Caco-2 (cell line): Measurements from ENCODE around the gene AMBP. TPM values are rescaled to one million over a fixed set of nuclear protein-coding genes. Genes with fewer than 3 reads are reported as not detected.
A peak's percentile ranks its signal among the peaks of the same experiment; 100 is the strongest.

Source experiments
- BruUV-seq: library from RNA; stranded (reverse); fragments of 400-500 nt; replicated peaks from 2 replicates; lab custom pipeline; 2021; lab: Mats Ljungman, UMichigan
- CTCF ChIA-PET: fragments of 300-600 bp; sonication (Branson Sonifier 250); formaldehyde crosslinking; loops from one replicate; lab custom pipeline; 2022; ENCODE audit warnings: antibody characterized with exemption; lab: Charles Lee
- POLR2A ChIA-PET: fragments of 300-600 bp; sonication (Branson Sonifier 250); formaldehyde crosslinking; loops from one replicate; lab custom pipeline; 2022; ENCODE audit warnings: antibody characterized with exemption; lab: Charles Lee
- DNase-seq, 2 experiments: peaks; one replicate each; pipeline versions ENCODE4 v3.0.0 to v3.0.0-alpha.2; 2020 to 2022
- H3K27me3 ChIP-seq: replicated peaks from 2 replicates; pipeline ENCODE4 v1.6.0; 2011; ENCODE audit warnings: low read length; ENCODE audit not compliant: control insufficient read depth, insufficient read depth
- H3K36me3 ChIP-seq: 2 replicates; pipeline ENCODE4 v1.5.1; 2011; ENCODE audit warnings: low read length; ENCODE audit not compliant: control insufficient read depth, insufficient read depth
- H3K4me1 ChIP-seq: fragments of 250-450 bp; sonication (Bioruptor Pico); 2 replicates; pipeline ENCODE4 v1.5.1; 2020; ENCODE audit warnings: mild to moderate bottlenecking
- H3K4me3 ChIP-seq: 2 replicates; pipeline ENCODE4 v1.5.1; 2011; ENCODE audit warnings: low read depth, mild to moderate bottlenecking, control low read depth, low read length
- H3K9me3 ChIP-seq: fragments of 250-450 bp; sonication (Bioruptor Pico); 2 replicates; pipeline ENCODE4 v1.5.1; 2020; ENCODE audit warnings: mild to moderate bottlenecking, moderate library complexity
- H3K27ac Mint-ChIP-seq: one replicate; pipeline ENCODE4 v1.8.0; 2022; ENCODE audit warnings: mixed read lengths; ENCODE audit not compliant: unreplicated experiment
- H3K27me3 Mint-ChIP-seq: one replicate; pipeline ENCODE4 v1.8.0; 2022; ENCODE audit warnings: mixed read lengths; ENCODE audit not compliant: insufficient read depth, unreplicated experiment
- H3K36me3 Mint-ChIP-seq: one replicate; pipeline ENCODE4 v1.8.0; 2022; ENCODE audit warnings: mild to moderate bottlenecking, mixed read lengths; ENCODE audit not compliant: insufficient read depth, unreplicated experiment
- H3K4me1 Mint-ChIP-seq: one replicate; pipeline ENCODE4 v1.8.0; 2022; ENCODE audit warnings: low read depth, mixed read lengths; ENCODE audit not compliant: unreplicated experiment
- H3K4me3 Mint-ChIP-seq: one replicate; pipeline ENCODE4 v1.8.0; 2022; ENCODE audit warnings: mild to moderate bottlenecking, moderate library complexity, mixed read lengths; ENCODE audit not compliant: unreplicated experiment
- H3K9me3 Mint-ChIP-seq: one replicate; pipeline ENCODE4 v1.8.0; 2022; ENCODE audit warnings: mixed read lengths; ENCODE audit not compliant: unreplicated experiment
- intact Hi-C: fragments of 100-400 bp; cut with micrococcal nuclease; formaldehyde crosslinking; loops from one replicate; pipeline ENCODE4 v1.10.0; 2022; ENCODE audit not compliant: unreplicated experiment
- total RNA-seq: library from RNA; stranded (reverse); gene quantifications from 2 replicates; pipeline ENCODE4 v1.2.3, GENCODE V29; 2022
- TF ChIP-seq, protein P1 (sequence below), 2 experiments: fragments of 200-600 bp in 1 of 2; IDR thresholded peaks; 1 replicate in 1 of 2; 2 replicates in 1 of 2; pipeline versions ENCODE4 v1.5.1 to v1.8.0; 2011 to 2022; ENCODE audit warnings: antibody characterized with exemption in 1 of 2, control low read depth in 1 of 2, inconsistent platforms in 1 of 2, low read depth in 1 of 2, low read length in 1 of 2, mild to moderate bottlenecking in 1 of 2, moderate library complexity in 1 of 2; ENCODE audit not compliant: insufficient read depth in 1 of 2, severe bottlenecking in 1 of 2, unreplicated experiment in 1 of 2

The AMBP gene
- total RNA-seq, 1 experiment from 2014 or later = 2.2 TPM

DNA sequence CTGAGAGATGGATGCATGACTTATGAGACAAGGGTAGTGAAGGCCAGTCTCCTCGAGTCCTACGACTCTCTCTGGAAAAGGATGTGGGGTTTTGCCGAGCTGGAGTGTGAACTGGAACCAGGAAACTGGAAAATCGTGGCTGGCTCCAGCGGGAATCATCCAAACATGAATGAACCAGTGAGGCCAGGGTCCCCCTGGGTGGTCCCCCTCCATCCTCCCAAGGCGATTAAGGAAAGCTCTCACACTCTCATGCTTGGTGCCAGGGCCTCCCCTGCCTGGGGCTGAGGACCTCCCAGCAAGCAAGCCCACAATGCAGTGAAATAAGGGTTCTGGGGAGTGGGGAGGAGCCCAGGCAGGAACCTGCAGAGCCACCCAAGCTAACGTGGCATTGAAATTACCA is 9.6 kb upstream of the AMBP start:
- Mint-ChIP-seq H3K4me1 (peaks cover 4% of the 10 kb centered on the region), H3K27ac (no peak overlapping the region), H3K36me3 (peaks cover 20% of the 10 kb centered on the region), H3K27me3 (no peaks in the 10 kb centered on the region), H3K9me3 (no peaks in the 10 kb centered on the region), H3K4me3 (no peak overlapping the region)
- TF ChIP-seq, protein P1, sequence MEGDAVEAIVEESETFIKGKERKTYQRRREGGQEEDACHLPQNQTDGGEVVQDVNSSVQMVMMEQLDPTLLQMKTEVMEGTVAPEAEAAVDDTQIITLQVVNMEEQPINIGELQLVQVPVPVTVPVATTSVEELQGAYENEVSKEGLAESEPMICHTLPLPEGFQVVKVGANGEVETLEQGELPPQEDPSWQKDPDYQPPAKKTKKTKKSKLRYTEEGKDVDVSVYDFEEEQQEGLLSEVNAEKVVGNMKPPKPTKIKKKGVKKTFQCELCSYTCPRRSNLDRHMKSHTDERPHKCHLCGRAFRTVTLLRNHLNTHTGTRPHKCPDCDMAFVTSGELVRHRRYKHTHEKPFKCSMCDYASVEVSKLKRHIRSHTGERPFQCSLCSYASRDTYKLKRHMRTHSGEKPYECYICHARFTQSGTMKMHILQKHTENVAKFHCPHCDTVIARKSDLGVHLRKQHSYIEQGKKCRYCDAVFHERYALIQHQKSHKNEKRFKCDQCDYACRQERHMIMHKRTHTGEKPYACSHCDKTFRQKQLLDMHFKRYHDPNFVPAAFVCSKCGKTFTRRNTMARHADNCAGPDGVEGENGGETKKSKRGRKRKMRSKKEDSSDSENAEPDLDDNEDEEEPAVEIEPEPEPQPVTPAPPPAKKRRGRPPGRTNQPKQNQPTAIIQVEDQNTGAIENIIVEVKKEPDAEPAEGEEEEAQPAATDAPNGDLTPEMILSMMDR (IDR thresholded peaks at IDR 0.05; ENCODE audit: insufficient read depth in 1 of 2, low read depth in 1 of 2, low read length in 1 of 2, severe bottlenecking in 1 of 2, unreplicated experiment in 1 of 2) = no peak
- H3K36me3 ChIP-seq = 0 out of 2 replicates have a peak, but pooled peaks cover 1% of the 10 kb centered on the region
- intact Hi-C loops = no loop called here
- BruUV-seq = no TSS peak
- H3K27me3 ChIP-seq = no peaks in the 10 kb centered on the region
- no peaks in the 10 kb centered on the region for H3K9me3 ChIP-seq
- ChIA-PET POLR2A (interaction anchor here (0.6 kb wide), 1 partner anchor 135 kb away, joined by 4 read pairs; no protein-coding TSS in a partner anchor), CTCF (interaction anchor here (0.6 kb wide), 1 partner anchor 316 kb away, joined by 3 read pairs; no protein-coding TSS in a partner anchor)
- H3K4me1 ChIP-seq = peaks cover 4% of the 10 kb centered on the region
- H3K4me3 ChIP-seq = no peak overlapping the region
- no peak for DNase-seq

- no peaks in the 10 kb centered on the region for H3K36me3 ChIP-seq
- intact Hi-C loops = no loop called here
- H3K4me3 Mint-ChIP-seq = no peak overlapping the region
These were observed 8.5 kb upstream of the AMBP start for GRCh38 chr9:114086607-114087006.

DNA sequence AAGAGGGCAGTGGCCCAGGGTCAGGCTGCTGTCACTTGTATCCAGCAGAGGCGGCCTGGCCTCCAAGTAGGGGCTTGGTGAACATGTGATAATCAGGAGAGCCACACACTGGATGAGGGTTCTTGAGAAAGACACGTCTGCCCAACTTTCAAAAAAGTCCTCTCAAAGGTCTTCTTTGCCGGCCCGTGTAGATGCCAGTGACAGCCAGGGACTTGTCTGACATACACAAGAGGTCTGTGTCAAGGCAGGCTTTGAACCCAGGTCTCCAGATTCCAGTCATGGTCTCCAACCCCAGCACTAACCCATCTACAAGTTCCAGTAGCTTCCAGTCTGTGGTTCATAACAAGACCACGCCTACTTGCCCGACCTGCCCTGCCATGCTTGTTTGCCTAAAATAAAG is 7.9 kb upstream of the AMBP start:
- Histone ChIP-seq H3K36me3 (no peaks in the 10 kb centered on the region), H3K4me1 (peaks cover 21% of the 10 kb centered on the region), H3K4me3 (no peak overlapping the region), H3K27me3 (no peaks in the 10 kb centered on the region), H3K9me3 (no peaks in the 10 kb centered on the region)
- Mint-ChIP-seq H3K27me3 (no peaks in the 10 kb centered on the region), H3K9me3 (no peaks in the 10 kb centered on the region), H3K4me3 (no peak overlapping the region), H3K27ac (no peak overlapping the region), H3K36me3 (peaks cover 19% of the 10 kb centered on the region), H3K4me1 (peaks cover 21% of the 10 kb centered on the region)
- peak in 1 of 2 experiments; percentile 23 for DNase-seq
- POLR2A ChIA-PET = no interaction called here
- TF ChIP-seq, protein P1 (IDR thresholded peaks at IDR 0.05; ENCODE audit: insufficient read depth in 1 of 2, low read depth in 1 of 2, low read length in 1 of 2, severe bottlenecking in 1 of 2, unreplicated experiment in 1 of 2) = no peak
- CTCF ChIA-PET = no interaction called here
- intact Hi-C loops = no loop called here
- BruUV-seq = no TSS peak

More at GRCh38 chr9:114086607-114087006, 8.5 kb upstream of the AMBP start:
- Mint-ChIP-seq H3K27me3 (no peaks in the 10 kb centered on the region), H3K9me3 (no peaks in the 10 kb centered on the region), H3K27ac (no peak overlapping the region), H3K4me1 (peaks cover 15% of the 10 kb centered on the region), H3K36me3 (peaks cover 20% of the 10 kb centered on the region)
- no peak for DNase-seq
- POLR2A ChIA-PET = no interaction called here
- CTCF ChIA-PET = no interaction called here
- no peak overlapping the region for H3K4me3 ChIP-seq
- no TSS peak for BruUV-seq
- no peaks in the 10 kb centered on the region for H3K9me3 ChIP-seq
- H3K4me1 ChIP-seq = peaks cover 15% of the 10 kb centered on the region
- TF ChIP-seq, protein P1 (IDR thresholded peaks at IDR 0.05; ENCODE audit: insufficient read depth in 1 of 2, low read depth in 1 of 2, low read length in 1 of 2, severe bottlenecking in 1 of 2, unreplicated experiment in 1 of 2) = no peak
- H3K27me3 ChIP-seq = no peaks in the 10 kb centered on the region
